Measurements from ENCODE around the gene FYN. TPM values are rescaled to one million over a fixed set of nuclear protein-coding genes. Genes with fewer than 3 reads are reported as not detected.

FYN gene
- polyA plus RNA-seq, 2 of the 4 experiments (the other 2 are of a cell fraction): 3.5 to 3.7 TPM

- no peak for TF ChIP-seq USF2 (IDR thresholded peaks at IDR 0.05)
- TF ChIP-seq MYC (IDR thresholded peaks at IDR 0.05; ENCODE audit: borderline replicate concordance, low read length): no peak
- TF ChIP-seq CHD4 (IDR thresholded peaks at IDR 0.05; ENCODE audit: borderline replicate concordance): no peak
- no peak for TF ChIP-seq FOSL2 (IDR thresholded peaks at IDR 0.05)
- no peak for TF ChIP-seq FOSL2 (CRISPR knock-in tag; IDR thresholded peaks at IDR 0.05)
- TF ChIP-seq FOSB (CRISPR knock-in tag; IDR thresholded peaks at IDR 0.05): no peak
- TF ChIP-seq MAFK (IDR thresholded peaks at IDR 0.05; ENCODE audit: partially characterized antibody): no peak
- TF ChIP-seq KDM1A (IDR thresholded peaks at IDR 0.05; ENCODE audit: low read depth): no peak
- TF ChIP-seq MAX (IDR thresholded peaks at IDR 0.05): no peak
- TF ChIP-seq EP300 (IDR thresholded peaks at IDR 0.05): no peak
- TF ChIP-seq RCOR1 (IDR thresholded peaks at IDR 0.05; ENCODE audit: low read depth, low read length): no peak
- TF ChIP-seq ELK1 (IDR thresholded peaks at IDR 0.05; ENCODE audit: low read depth, low read length): no peak
- TF ChIP-seq RNF2 (IDR thresholded peaks at IDR 0.05; ENCODE audit: borderline replicate concordance, low read depth): no peak
- TF ChIP-seq TP53 (CRISPR knock-in tag; IDR thresholded peaks at IDR 0.05): no peak
These were observed 256.1 kb downstream of the FYN start (continued) for GRCh38 chr6:111617149-111617548.

GRCh38 chr6:111615916-111616612, 257.2 kb downstream of the FYN start:
- ChIA-PET CTCF (no interaction called here), POLR2A (interaction anchor here (1.8 kb wide), 1 partner anchor 10 kb away, joined by 7 read pairs; the partner anchor contains the start of gene TRAF3IP2)
- ATAC-seq (peak; percentile 17 to 41; a peak in 2 of 6 replicates), FAIRE-seq (no peak), DNase-seq (ENCODE audit: low read depth in 1 of 2, low spot score in 1 of 2) (no peak)
- 58% methylated on average over 12 of the region's 12 CpGs for WGBS (ENCODE audit: missing lambda C conversion rate)
- no peak for TF ChIP-seq RAD21 (conservative IDR thresholded peaks at IDR 0.05 in 1 of 2, IDR thresholded peaks at IDR 0.05 in 1 of 2)
- TF ChIP-seq EHMT2 (IDR thresholded peaks at IDR 0.05; ENCODE audit: low read depth): no peak
- TF ChIP-seq FOSL2 (IDR thresholded peaks at IDR 0.05): no peak
- no peak for TF ChIP-seq FOSL2 (CRISPR knock-in tag; IDR thresholded peaks at IDR 0.05)
- no peaks in the 10 kb centered on the region; the same call in 2 of the 3 replicates for H3K9me3 ChIP-seq
- H3K4me3 ChIP-seq: no peak overlapping the region
- H3K4me2 ChIP-seq: no peak overlapping the region
- peaks cover 7% of the 10 kb centered on the region; the same call in 2 of the 3 replicates for H3K4me1 ChIP-seq
- peak overlapping the region in 1 of 2 experiments; percentile 36; a peak in 1 of 6 replicates for H3K27ac ChIP-seq

- Histone ChIP-seq H3K4me3 (no peak overlapping the region), H3K27ac (peak overlapping the region in 1 of 2 experiments; percentile 36; a peak in 1 of 6 replicates), H3K9me3 (no peaks in the 10 kb centered on the region; the same call in 2 of the 3 replicates), H3K4me2 (0 out of 3 replicates have a peak overlapping the region, but pooled peaks have one; percentile 29), H3K4me1 (peaks cover 14% of the 10 kb centered on the region; the same call in 2 of the 3 replicates)
- TF ChIP-seq TFCP2L1 (CRISPR knock-in tag; IDR thresholded peaks at IDR 0.05): no peak
- FAIRE-seq: no peak
- CTCF ChIA-PET: no interaction called here
- 60% methylated on average over 12 of the region's 12 CpGs for WGBS (ENCODE audit: missing lambda C conversion rate)
- ATAC-seq: peak; percentile 67 to 91; a peak in 5 of 6 replicates
- POLR2A ChIA-PET: interaction anchor here (1.8 kb wide), 1 partner anchor 9 kb away, joined by 7 read pairs; the partner anchor contains the start of gene TRAF3IP2
- DNase-seq (ENCODE audit: low read depth in 1 of 2, low spot score in 1 of 2): peak in 1 of 2 experiments; percentile 18
These were observed 258.2 kb downstream of the FYN start for GRCh38 chr6:111614833-111615582.
